PFSK-1 (cell line): ENCODE measurements around the gene PEAK3.

ENCODE experiments used
- FOXP2 ChIP-seq: optimal IDR thresholded peaks from 2 replicates; pipeline ENCODE3; 2011; ENCODE audit warnings: borderline replicate concordance, control low read depth, inconsistent platforms; ENCODE audit not compliant: insufficient read depth; ENCODE audit errors: extremely low read length, extremely low read depth
- POLR2AphosphoS5 ChIP-seq: IDR thresholded peaks from 2 replicates; pipeline ENCODE4 v1.6.1; 2012; ENCODE audit warnings: low read depth, mild to moderate bottlenecking, control low read depth, low read length, moderate library complexity
- SIN3A ChIP-seq: IDR thresholded peaks from 2 replicates; pipeline ENCODE4 v1.6.1; 2012; ENCODE audit warnings: mild to moderate bottlenecking, low read length, moderate library complexity, borderline replicate concordance; ENCODE audit not compliant: insufficient read depth
- TAF1 ChIP-seq: IDR thresholded peaks from 2 replicates; pipeline ENCODE4 v1.6.1; 2012; ENCODE audit warnings: low read length, control low read depth, borderline replicate concordance; ENCODE audit not compliant: insufficient read depth
- TF ChIP-seq, protein P1 (sequence below), 2 experiments: IDR thresholded peaks; 2 replicates each; pipeline versions ENCODE4 v1.6.1 to v1.8.0; 2011 to 2012; ENCODE audit warnings: low read depth in 2 of 2, low read length in 2 of 2, control low read depth in 1 of 2, inconsistent platforms in 1 of 2, mild to moderate bottlenecking in 1 of 2, moderate library complexity in 1 of 2; ENCODE audit not compliant: insufficient read depth in 1 of 2

DNA sequence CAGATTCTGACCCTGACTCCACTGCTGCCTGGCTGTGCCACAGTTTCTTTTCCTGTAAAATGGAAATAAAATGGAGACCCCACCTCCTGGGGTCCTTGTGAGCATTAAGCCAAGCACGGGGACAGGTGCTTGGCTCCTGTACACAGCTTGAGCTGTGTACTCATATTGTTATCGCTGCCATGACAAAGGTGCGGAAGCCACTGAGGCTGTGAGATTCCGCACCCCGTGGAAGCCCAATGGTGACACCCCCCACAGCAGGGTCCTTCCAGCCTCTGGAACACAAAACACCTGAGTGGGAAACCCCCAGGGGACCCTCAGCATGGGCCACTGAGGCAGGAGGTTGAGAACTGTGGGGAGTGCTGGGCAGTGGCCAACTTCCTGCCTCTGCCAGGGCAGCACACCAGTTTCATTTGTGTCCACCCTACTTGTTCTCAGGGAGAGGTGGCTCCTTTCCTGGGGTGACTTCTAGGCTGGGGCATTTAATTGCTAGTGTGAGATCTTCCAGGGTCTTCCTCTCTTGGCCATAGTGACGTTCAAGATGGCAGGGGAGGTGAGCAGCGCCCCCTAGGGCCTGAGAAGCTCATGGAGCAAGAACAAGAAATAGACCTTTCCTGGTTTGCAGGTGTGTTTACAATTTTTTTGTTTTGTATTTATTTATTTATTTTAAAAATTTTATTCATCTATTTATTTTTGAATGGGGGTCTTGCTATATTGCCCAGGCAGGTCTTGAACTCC is 20.4 kb downstream of the PEAK3 start:
- TF ChIP-seq, protein P1, sequence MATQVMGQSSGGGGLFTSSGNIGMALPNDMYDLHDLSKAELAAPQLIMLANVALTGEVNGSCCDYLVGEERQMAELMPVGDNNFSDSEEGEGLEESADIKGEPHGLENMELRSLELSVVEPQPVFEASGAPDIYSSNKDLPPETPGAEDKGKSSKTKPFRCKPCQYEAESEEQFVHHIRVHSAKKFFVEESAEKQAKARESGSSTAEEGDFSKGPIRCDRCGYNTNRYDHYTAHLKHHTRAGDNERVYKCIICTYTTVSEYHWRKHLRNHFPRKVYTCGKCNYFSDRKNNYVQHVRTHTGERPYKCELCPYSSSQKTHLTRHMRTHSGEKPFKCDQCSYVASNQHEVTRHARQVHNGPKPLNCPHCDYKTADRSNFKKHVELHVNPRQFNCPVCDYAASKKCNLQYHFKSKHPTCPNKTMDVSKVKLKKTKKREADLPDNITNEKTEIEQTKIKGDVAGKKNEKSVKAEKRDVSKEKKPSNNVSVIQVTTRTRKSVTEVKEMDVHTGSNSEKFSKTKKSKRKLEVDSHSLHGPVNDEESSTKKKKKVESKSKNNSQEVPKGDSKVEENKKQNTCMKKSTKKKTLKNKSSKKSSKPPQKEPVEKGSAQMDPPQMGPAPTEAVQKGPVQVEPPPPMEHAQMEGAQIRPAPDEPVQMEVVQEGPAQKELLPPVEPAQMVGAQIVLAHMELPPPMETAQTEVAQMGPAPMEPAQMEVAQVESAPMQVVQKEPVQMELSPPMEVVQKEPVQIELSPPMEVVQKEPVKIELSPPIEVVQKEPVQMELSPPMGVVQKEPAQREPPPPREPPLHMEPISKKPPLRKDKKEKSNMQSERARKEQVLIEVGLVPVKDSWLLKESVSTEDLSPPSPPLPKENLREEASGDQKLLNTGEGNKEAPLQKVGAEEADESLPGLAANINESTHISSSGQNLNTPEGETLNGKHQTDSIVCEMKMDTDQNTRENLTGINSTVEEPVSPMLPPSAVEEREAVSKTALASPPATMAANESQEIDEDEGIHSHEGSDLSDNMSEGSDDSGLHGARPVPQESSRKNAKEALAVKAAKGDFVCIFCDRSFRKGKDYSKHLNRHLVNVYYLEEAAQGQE (IDR thresholded peaks at IDR 0.05; ENCODE audit: insufficient read depth in 1 of 2, low read depth in 2 of 2, low read length in 2 of 2) = no peak
- TF ChIP-seq POLR2AphosphoS5 = no peak
- TF ChIP-seq SIN3A = no peak
- TF ChIP-seq TAF1 = no peak
- no peak for TF ChIP-seq FOXP2
